ENCODE results near the gene LIM2. TPM values are rescaled to one million over a fixed set of nuclear protein-coding genes. Genes with fewer than 3 reads are reported as not detected.

The LIM2 gene
- total RNA-seq, 1 donor from 2014 or later: not detected

- no peaks in the 10 kb centered on the region for H3K9me3 Mint-ChIP-seq
- no peaks in the 10 kb centered on the region for H3K36me3 Mint-ChIP-seq
- peaks cover 29% of the 10 kb centered on the region for H3K4me1 Mint-ChIP-seq
- TF ChIP-seq, protein P1, sequence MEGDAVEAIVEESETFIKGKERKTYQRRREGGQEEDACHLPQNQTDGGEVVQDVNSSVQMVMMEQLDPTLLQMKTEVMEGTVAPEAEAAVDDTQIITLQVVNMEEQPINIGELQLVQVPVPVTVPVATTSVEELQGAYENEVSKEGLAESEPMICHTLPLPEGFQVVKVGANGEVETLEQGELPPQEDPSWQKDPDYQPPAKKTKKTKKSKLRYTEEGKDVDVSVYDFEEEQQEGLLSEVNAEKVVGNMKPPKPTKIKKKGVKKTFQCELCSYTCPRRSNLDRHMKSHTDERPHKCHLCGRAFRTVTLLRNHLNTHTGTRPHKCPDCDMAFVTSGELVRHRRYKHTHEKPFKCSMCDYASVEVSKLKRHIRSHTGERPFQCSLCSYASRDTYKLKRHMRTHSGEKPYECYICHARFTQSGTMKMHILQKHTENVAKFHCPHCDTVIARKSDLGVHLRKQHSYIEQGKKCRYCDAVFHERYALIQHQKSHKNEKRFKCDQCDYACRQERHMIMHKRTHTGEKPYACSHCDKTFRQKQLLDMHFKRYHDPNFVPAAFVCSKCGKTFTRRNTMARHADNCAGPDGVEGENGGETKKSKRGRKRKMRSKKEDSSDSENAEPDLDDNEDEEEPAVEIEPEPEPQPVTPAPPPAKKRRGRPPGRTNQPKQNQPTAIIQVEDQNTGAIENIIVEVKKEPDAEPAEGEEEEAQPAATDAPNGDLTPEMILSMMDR (IDR thresholded peaks at IDR 0.05; ENCODE audit: unreplicated experiment): no peak
- H3K27ac Mint-ChIP-seq: peak overlapping the region; percentile 91
- DNase-seq (ENCODE audit: low spot score in 2 of 2, unreplicated experiment in 2 of 2): no peak
- peak overlapping the region; percentile 85 for H3K4me3 Mint-ChIP-seq
- H3K27me3 Mint-ChIP-seq (ENCODE audit: low read depth): peaks cover 2% of the 10 kb centered on the region
Observed at GRCh38 chr19:51365211-51365964, 22.4 kb downstream of the LIM2 start.

- H3K4me3 Mint-ChIP-seq: peak overlapping the region; percentile 38
- no peak for DNase-seq (ENCODE audit: low spot score in 2 of 2, unreplicated experiment in 2 of 2)
- H3K4me1 Mint-ChIP-seq: peaks cover 30% of the 10 kb centered on the region
- H3K36me3 Mint-ChIP-seq: no peaks in the 10 kb centered on the region
- H3K27me3 Mint-ChIP-seq (ENCODE audit: low read depth): no peaks in the 10 kb centered on the region
- peak overlapping the region; percentile 34 for H3K27ac Mint-ChIP-seq
- TF ChIP-seq, protein P1 (IDR thresholded peaks at IDR 0.05; ENCODE audit: unreplicated experiment): no peak
- H3K9me3 Mint-ChIP-seq: no peaks in the 10 kb centered on the region
Observed at GRCh38 chr19:51364200-51365106, 23.3 kb downstream of the LIM2 start.

DNA sequence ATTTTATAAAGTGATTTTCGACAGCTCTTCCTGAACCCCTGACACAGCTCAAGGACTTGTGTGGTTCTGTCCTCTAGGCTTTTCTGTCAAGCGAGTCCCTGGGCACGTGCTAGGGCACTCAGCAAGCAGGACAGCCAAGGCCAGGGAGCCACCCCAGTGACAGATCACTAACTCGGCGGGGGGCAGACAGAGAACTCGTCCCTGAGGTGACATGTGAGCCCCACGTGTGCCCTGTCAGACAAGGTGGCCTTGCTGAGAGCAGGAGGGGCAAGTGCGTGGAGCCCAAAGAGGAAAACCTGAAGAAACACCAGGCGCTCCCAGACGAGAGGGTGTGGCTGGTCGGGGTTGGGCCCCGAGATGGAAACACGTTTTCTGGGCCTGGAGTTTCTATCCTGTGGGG lies 26.5 kb downstream of the LIM2 start:
- H3K27me3 Mint-ChIP-seq (ENCODE audit: low read depth): no peaks in the 10 kb centered on the region
- no peaks in the 10 kb centered on the region for H3K9me3 Mint-ChIP-seq
- no peak overlapping the region for H3K4me3 Mint-ChIP-seq
- no peak for DNase-seq (ENCODE audit: low spot score in 2 of 2, unreplicated experiment in 2 of 2)
- no peak overlapping the region for H3K27ac Mint-ChIP-seq
- no peaks in the 10 kb centered on the region for H3K36me3 Mint-ChIP-seq
- peaks cover 30% of the 10 kb centered on the region for H3K4me1 Mint-ChIP-seq
- TF ChIP-seq, protein P1 (IDR thresholded peaks at IDR 0.05; ENCODE audit: unreplicated experiment): no peak

DNA sequence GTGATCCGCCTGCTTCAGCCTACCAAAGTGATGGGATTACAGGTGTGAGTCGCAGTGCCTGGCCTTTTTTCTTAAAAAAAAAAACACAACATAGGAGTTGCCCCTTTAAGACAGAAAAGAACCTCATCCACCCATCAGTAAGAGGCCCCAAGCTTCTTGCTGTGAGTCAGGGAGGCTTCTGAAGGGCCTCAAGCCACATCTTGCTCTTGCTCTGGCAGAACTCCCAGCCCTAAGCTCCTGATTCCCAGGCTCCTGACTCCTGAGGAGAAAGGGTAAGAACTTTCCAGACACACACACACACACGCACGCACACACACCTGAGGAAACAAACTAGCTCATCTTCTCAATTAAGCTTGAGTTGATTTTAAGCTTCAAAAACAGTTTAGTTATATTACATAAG lies 28.5 kb downstream of the LIM2 start:
- Mint-ChIP-seq H3K9me3 (no peaks in the 10 kb centered on the region), H3K27me3 (ENCODE audit: low read depth) (no peaks in the 10 kb centered on the region), H3K27ac (peak overlapping the region; percentile 82), H3K4me3 (no peak overlapping the region), H3K4me1 (peaks cover 29% of the 10 kb centered on the region), H3K36me3 (no peaks in the 10 kb centered on the region)
- TF ChIP-seq, protein P1 (IDR thresholded peaks at IDR 0.05; ENCODE audit: unreplicated experiment): no peak
- DNase-seq (ENCODE audit: low spot score in 2 of 2, unreplicated experiment in 2 of 2): no peak

GRCh38 chr19:51357952-51358351 lies 29.8 kb downstream of the LIM2 start:
- Mint-ChIP-seq H3K27ac (no peak overlapping the region), H3K4me1 (peaks cover 25% of the 10 kb centered on the region), H3K36me3 (no peaks in the 10 kb centered on the region), H3K9me3 (no peaks in the 10 kb centered on the region), H3K4me3 (no peak overlapping the region), H3K27me3 (ENCODE audit: low read depth) (no peaks in the 10 kb centered on the region)
- no peak for DNase-seq (ENCODE audit: low spot score in 2 of 2, unreplicated experiment in 2 of 2)
- TF ChIP-seq, protein P1 (IDR thresholded peaks at IDR 0.05; ENCODE audit: unreplicated experiment): no peak

Data from mesothelial cell of epicardium (in vitro differentiated cells).